GM18867 (cell line): ENCODE results near the gene LGALS3BP.

Source experiments
- ATAC-seq: cut with Tn5 transposase; IDR thresholded peaks from one replicate; pipeline ENCODE4 v1.9.1; 2021; ENCODE audit warnings: mild to moderate bottlenecking, moderate library complexity; ENCODE audit not compliant: unreplicated experiment

The LGALS3BP gene

DNA sequence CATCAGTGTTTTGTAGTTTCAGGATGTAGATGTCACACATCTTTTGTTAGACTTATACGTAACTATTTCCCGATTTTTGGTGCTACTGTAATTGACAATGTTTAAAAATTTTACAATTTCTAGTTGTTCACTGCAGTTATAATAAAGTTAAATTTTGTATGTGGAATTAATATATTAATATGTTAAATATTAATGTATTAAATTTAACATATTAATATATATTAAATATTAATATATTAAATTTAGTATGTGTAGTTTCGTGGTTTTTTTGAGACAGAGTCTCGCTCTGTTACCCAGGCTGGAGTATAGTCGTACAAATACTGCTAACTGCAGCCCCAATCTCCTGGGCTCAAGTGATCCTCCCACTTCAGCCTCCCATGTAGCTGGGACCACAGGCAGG, 5.7 kb upstream of the LGALS3BP start:
- no peak for ATAC-seq

- ATAC-seq: no peak
Measured at GRCh38 chr17:78981010-78981888, 1.5 kb upstream of the LGALS3BP start.

- no peak for ATAC-seq
Measured at GRCh38 chr17:78980624-78980972, 875 bp upstream of the LGALS3BP start.

DNA sequence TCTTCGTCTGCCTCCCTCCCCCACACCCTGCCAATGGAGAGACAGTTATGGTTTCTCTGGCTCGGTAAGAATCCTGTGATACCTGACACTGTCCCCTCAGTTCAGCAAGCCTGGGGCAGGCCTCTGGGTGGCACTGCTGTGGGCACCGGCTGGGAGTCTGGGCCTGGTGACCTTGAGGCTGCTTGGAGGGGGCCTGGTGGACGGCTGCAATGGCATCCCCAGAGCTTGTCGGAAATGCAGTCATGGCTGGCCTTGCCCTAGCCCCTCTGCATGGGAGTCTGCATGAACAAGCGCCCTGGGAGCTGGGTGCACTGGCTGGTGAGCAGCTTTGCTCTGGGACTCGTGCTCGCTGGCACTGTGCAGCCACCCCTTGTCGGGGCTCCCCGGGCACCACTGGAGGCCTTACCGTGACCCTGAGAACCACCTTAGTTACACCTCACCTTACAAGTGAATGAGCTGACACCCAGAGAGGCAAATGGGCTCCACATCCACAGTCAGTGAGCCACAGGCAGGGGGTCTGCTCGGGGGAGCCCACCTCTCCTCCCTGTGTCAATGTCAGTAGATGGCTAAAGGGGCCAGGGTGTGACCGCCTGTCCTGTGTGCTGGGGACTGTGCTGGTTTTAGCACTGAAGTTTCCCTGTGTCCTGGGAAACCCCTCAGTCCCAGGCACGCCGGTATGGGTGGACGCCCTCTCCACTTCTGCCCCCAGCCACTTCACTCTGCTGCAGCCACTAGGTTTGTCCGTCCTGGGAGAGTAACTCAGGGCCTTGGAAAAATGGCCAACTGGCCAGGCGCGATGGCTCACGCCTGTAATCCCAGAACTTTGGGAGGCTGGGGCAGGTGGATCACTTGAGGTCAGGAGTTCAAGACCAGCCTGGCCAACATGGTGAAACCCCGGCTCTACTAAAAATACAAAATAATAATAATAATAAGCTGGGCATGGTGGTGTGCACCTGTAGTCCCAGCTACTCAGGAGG, 1.4 kb downstream of the LGALS3BP start:
- ATAC-seq: no peak

GRCh38 chr17:78977681-78977943, 2.1 kb downstream of the LGALS3BP start:
- no peak for ATAC-seq

DNA sequence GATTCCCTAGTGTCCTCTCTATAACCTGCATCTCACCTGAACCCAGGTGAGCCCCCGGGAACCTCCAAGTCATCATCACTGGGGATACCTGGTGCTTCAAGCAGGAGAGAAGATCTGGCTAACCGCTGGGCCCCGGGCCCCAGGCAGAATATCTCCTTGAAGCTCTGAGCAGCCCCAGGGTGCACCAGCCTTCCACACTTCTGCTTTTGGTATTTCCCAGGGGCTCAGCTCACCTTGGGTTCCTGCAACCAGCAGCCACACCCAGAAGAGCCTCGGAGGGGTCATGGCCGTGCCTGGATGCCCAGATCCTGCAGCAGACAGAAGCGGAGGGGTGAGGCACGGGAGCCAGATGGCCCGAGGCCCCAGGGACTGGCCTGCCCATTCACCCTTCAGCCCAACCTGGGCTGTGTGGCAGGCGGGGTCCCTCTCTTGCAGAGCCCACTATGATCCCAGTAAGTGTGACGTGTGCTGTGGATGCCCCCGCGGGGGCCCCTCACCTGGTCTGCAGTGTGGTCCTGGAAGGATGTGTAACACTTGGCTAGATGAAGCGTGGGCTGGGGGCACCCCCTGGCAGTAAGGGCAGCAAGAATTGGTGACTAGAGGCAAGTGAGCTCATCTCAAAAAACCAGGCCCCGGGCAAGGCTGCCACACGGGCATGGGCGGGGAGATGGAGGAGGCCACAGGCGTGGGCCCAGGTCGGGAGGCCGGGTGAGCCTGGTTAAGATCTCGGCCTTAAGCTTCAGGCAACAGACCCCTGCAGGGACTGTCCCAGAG, 2.6 kb downstream of the LGALS3BP start:
- ATAC-seq: no peak

- no peak for ATAC-seq
Measured at GRCh38 chr17:78974635-78975591, 4.8 kb downstream of the LGALS3BP start.

- no peak for ATAC-seq
Measured at GRCh38 chr17:78973792-78974520, 5.8 kb downstream of the LGALS3BP start.

DNA sequence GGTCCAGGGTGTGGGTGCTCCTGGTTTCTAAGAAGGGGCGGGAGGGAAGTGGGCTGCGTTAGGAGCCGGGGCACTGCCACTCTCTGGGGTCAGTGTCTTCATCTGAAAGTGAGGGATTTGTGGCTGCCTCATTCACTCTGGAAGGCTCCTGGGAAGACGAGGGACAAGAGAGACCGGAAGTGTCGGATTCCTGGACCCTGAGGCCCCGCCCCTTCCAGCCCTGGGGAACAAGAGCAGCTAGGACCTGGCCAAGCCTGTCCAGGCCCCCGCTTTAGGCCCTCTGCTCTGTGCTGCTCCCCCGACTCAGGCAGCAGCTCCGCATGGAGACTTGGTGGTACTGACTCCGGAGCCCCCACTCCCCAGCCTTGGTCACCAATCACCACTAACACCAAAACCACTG, 6.5 kb downstream of the LGALS3BP start:
- ATAC-seq: no peak

- no peak for ATAC-seq
Measured at GRCh38 chr17:78972507-78973105, 7.1 kb downstream of the LGALS3BP start.

DNA sequence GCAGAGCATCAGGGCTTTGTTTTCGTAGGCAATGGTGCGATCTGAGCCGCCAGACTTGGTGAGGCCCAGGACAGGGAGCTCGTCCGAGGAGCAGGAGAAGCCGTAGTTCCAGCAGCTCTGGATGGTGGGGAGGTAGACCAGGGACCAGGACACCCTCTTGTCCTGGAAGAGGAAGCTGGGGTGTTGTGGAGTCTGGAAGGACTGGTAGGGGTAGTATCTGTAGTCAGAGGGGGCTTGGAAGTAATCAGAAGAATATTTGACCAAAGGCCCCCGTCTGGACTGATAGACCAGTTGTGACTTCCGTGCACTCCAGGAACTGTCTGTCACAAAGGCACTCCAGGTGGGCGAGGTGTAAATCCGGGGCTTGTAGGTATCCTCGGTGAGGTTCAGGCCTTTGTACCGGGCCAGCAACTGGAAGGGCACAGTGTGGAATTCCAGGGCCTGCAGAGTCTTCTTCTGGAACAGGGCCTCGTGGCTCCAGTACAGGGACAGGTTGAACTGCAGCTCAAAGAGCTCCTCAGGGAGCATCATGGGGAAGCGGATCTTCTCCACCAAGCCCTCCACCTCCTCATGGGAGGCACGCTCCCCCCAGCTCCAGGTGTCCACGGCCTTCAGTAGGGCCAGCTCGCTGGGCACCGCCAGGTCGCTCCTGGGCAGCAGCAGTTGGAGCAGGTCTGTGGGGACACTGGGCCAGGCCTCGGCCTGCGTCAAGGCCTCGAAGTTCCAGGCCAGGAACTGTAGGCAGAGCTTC, 7.8 kb downstream of the LGALS3BP start:
- no peak for ATAC-seq

- no peak for ATAC-seq
Measured at GRCh38 chr17:78970834-78971755, 8.6 kb downstream of the LGALS3BP start.

DNA sequence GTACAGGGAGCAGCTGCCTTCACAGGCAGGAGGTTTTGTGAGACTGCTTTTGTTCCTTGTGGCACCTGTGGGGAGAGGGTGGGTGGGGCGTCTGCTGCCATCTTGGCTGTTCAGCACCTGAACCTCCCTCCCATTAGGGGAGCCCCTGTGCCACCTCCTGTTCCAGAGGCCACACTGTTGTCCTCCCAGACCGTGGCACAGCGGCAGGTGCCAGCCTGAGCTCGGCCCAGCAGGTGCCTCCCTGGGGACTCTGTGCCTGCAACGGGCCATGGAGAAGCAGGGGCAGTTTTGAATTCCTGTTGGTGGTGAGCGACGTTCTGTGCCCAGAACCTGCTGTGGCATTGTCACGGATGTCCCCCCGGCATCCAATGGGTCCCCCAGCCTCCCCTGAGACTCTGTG, 9.9 kb downstream of the LGALS3BP start:
- ATAC-seq: no peak

DNA sequence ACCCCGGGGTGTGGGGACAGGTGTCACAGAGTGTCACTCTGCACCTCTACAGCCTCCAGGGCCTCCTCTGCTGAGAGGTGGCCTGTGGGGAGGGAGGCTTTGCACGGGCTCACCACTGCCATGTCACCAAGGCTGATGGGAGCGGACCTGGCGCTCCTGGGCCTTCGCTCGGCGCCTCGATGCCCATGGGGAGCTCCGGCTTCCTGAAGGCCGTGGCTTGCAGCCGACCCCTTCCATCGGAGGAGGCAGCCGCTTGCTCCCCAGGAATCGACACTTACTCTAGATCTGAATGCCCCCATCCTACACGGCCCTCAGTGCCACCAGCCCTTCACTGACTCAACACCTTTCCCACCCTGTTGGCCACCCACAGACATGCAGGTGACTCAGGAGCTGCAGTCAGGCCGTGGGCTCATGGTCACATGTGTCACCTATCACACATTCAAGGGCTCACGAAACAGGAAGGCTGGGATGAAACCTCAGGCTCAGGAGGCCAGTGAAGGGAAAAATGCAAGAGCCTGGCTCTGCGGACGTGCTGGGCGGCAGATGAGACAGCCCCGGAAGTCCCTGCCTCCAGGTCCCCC, 11.9 kb downstream of the LGALS3BP start:
- no peak for ATAC-seq

DNA sequence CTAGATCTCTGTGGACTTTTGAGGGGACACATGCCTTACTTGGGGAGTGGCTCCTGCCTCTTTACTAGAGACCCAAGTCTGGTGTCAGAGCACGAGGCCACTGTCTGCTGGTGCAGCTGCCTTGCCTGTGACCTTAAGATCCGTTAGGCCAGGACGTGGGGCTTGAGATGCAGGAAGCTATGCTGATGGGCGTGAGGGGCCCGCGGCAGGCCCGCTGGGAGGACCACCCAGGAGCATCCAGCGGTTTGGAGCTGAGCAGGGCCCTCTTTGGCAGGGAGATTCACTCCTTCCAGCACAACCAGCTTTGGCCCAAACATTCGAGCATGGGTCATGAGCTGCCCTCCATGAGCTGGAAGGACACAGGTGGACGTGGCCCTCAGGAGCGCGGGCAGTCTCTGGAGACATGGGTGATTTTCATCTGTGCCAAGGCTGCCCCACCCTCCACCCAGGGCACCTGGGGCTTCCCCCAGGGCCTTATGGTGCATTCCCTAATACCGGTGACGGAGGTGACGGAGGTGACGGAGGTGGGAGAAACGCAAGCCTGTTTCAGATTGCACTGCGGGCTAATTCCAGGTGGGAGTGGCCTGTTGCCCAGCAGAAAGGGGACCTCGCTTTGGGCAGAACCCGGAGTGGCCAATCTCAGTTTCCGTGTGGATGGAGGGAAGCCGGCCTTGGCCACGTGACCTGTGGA, 12.7 kb downstream of the LGALS3BP start:
- ATAC-seq: no peak

- no peak for ATAC-seq
Measured at GRCh38 chr17:78966123-78966813, 13.5 kb downstream of the LGALS3BP start.
